ENCODE measurements around the gene WDR87. TPM values are rescaled to one million over a fixed set of nuclear protein-coding genes. Genes with fewer than 3 reads are reported as not detected.

Gene WDR87
- total RNA-seq, 1 donor, result not detected

- DNase-seq (ENCODE audit: low read depth), result no peak
- no peak overlapping the region for H3K4me3 ChIP-seq (ENCODE audit: low read depth, low read length)
These were observed 12.4 kb downstream of the WDR87 start for GRCh38 chr19:37893845-37894575.

GRCh38 chr19:37886571-37886970 is 19.8 kb downstream of the WDR87 start:
- TF ChIP-seq CTCF (IDR thresholded peaks at IDR 0.05; ENCODE audit: insufficient read depth, low read depth, low read length), result no peak
- no peak overlapping the region for H3K4me3 ChIP-seq (ENCODE audit: low read depth, low read length)
- no peak for DNase-seq (ENCODE audit: low read depth)

More at GRCh38 chr19:37893845-37894575, 12.4 kb downstream of the WDR87 start:
- TF ChIP-seq CTCF (IDR thresholded peaks at IDR 0.05; ENCODE audit: insufficient read depth, low read depth, low read length), result no peak

- no peak for DNase-seq (ENCODE audit: low read depth)
- no peak overlapping the region for H3K4me3 ChIP-seq (ENCODE audit: low read depth, low read length)
- no peak for TF ChIP-seq CTCF (IDR thresholded peaks at IDR 0.05; ENCODE audit: insufficient read depth, low read depth, low read length)
These were observed 21.0 kb downstream of the WDR87 start for GRCh38 chr19:37885392-37885791.

GRCh38 chr19:37877147-37877546 is 29.2 kb downstream of the WDR87 start:
- H3K4me3 ChIP-seq (ENCODE audit: low read depth, low read length), result no peak overlapping the region
- DNase-seq (ENCODE audit: low read depth), result no peak
- TF ChIP-seq CTCF (IDR thresholded peaks at IDR 0.05; ENCODE audit: insufficient read depth, low read depth, low read length), result no peak

DNA sequence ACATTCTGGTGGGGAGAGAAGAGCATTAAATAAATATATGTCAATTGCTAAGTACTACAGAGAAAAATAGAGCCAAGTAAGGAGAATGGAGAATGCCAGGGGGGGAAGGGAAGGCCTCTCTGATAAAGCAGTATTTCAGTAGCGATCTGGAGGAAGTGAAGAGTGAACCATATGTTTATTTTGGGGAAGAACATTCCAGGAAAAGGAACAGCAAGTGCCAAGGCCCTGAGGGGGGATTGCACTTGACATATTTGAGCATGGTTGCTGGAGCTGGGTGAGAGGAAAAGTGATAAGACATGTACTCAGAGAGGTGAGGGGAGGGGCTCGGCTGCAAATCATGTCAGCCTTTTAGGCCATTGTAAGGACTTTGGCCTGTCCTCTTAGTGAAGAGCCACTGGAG is 30.4 kb downstream of the WDR87 start:
- DNase-seq (ENCODE audit: low read depth), result no peak
- no peak for TF ChIP-seq CTCF (IDR thresholded peaks at IDR 0.05; ENCODE audit: insufficient read depth, low read depth, low read length)
- no peak overlapping the region for H3K4me3 ChIP-seq (ENCODE audit: low read depth, low read length)

GRCh38 chr19:37874784-37875183 is 31.6 kb downstream of the WDR87 start:
- no peak overlapping the region for H3K4me3 ChIP-seq (ENCODE audit: low read depth, low read length)
- no peak for TF ChIP-seq CTCF (IDR thresholded peaks at IDR 0.05; ENCODE audit: insufficient read depth, low read depth, low read length)
- DNase-seq (ENCODE audit: low read depth), result peak; percentile 64

- TF ChIP-seq CTCF (IDR thresholded peaks at IDR 0.05; ENCODE audit: insufficient read depth, low read depth, low read length), result no peak
- no peak overlapping the region for H3K4me3 ChIP-seq (ENCODE audit: low read depth, low read length)
- DNase-seq (ENCODE audit: low read depth), result no peak
These were observed 34.0 kb downstream of the WDR87 start for GRCh38 chr19:37872383-37872782.
